ENCODE data around the gene PPAN.

PPAN gene

GRCh38 chr19:10106100-10106936 is at the start of gene PPAN:
PPAN (plus strand) TSS chr19:10106362; CDS start chr19:10106395, 33 bp downstream.
- DNase-seq: peak; percentile 98

- DNase-seq: no peak
These were observed 44.3 kb upstream of the PPAN start for GRCh38 chr19:10061717-10062310.

- no peak for DNase-seq
These were observed 38.0 kb upstream of the PPAN start for GRCh38 chr19:10068205-10068604.

DNA sequence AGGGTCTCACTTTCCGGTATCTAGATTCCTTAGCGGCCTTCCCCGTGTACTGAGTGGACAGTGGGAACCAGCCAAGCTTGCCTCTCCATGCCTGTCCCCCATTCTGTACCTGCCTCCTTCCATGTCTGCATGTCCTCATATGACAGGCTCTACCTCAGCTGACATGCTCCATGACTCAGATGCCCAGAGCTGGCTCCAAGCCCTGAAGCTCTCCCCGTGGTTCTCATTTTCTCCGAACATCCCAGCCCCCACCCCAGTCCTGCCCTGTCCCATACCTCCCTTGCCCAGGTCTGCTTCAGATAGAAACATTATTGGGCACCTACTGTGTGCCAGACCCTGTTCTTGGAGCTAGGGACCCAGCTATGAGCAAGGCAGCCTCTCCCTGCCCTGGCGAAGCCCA is 37.1 kb upstream of the PPAN start:
- no peak for DNase-seq

- DNase-seq: no peak
These were observed 35.3 kb upstream of the PPAN start for GRCh38 chr19:10070730-10071446.

DNA sequence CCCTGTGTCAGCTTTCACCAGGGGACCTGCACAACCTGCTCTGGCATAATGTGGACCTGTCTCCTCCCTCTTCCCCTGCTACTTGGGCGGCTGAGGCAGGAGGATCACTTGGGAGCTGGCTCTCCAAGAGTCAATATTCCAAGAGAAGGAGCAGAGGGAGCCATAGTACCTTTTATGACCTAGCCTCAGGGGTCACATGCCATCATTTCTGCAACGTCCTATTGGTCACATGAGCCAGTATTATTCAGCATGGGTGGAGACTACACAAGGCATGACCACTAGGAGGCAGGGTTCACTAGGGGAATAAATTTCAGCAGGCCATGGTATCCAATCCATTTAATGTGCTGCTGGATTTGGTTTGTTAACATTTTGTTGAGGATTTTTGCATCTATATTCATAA is 32.0 kb upstream of the PPAN start:
- DNase-seq: peak; percentile 59

- DNase-seq: no peak
These were observed 29.6 kb upstream of the PPAN start for GRCh38 chr19:10076535-10076934.

- no peak for DNase-seq
These were observed 27.8 kb upstream of the PPAN start for GRCh38 chr19:10078329-10078728.

GRCh38 chr19:10079031-10079453 is 27.1 kb upstream of the PPAN start:
- DNase-seq: no peak

- no peak for DNase-seq
These were observed 22.3 kb upstream of the PPAN start for GRCh38 chr19:10083911-10084310.

DNA sequence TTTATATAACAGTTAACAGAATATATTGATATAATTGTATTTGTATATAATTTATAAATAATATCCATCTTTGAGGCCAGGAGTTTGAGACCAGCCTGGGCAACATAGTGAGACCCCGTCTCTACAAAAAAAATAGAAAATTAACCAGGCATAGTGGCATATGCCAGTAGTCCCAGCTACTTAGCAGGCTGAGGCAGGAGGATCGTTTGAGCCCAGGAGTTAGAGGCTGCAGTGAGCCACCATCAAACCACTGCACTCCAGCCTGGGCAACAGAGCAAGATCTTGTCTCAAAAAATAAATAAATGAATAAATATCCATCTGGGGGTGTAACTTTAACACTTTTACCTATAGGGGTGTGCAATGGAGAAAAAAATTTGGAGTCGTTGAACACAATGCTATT is 21.4 kb upstream of the PPAN start:
- no peak for DNase-seq

DNA sequence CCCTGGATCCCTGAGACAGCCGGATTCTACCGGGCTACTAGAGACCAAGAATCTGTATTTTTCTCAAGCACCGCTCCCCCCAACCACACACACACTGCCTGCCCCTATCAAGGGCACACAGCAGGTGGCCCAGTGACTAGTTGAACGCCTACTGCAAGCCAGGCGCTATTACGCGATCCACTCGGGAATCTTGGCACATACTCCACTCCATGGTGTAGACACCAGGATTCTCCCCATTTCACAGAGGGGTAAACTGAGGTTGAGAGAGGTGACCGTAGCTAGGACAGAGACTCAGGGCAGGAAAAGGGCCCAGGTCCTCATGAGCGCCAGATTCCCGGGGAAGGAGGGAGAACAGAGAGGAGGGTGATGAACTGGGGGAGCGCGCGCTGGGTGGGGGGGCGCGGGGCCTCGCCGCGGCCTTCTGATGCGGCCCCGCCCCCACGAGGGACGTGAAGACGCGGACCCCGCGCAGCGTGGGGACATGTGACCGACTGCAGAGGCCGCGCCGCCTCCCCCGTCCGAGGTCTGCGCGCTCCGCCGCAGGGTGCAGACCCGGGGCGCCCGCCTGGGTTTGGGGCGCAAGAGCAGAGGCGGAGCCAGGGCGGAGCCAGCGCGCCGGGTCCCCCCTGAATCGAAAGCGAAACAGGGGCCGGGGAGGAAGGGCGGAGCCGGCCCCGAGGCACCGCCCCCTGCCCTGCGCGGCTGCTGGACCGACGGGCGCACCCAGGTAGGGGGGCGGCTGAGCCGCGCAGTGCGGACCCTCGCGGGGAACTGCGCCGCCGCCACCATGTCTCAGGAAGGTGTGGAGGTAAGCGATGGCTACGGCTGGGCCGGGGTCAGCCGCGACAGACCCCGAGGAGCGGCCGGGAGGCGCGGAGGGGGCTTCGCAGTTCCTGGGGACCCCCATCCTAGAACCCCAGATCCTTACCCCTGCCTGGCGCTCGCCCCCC is 20.2 kb upstream of the PPAN start, which contains the start of gene SHFL:
Gene SHFL, plus strand, starts transcription at position 677 of the 950 bp plus-strand sequence. Its CDS starts 111 bp downstream, at position 788.
- peak; percentile 48 for DNase-seq

- no peak for DNase-seq
These were observed 19.5 kb upstream of the PPAN start for GRCh38 chr19:10086591-10087192.

GRCh38 chr19:10087296-10088061 is 18.7 kb upstream of the PPAN start:
- no peak for DNase-seq

DNA sequence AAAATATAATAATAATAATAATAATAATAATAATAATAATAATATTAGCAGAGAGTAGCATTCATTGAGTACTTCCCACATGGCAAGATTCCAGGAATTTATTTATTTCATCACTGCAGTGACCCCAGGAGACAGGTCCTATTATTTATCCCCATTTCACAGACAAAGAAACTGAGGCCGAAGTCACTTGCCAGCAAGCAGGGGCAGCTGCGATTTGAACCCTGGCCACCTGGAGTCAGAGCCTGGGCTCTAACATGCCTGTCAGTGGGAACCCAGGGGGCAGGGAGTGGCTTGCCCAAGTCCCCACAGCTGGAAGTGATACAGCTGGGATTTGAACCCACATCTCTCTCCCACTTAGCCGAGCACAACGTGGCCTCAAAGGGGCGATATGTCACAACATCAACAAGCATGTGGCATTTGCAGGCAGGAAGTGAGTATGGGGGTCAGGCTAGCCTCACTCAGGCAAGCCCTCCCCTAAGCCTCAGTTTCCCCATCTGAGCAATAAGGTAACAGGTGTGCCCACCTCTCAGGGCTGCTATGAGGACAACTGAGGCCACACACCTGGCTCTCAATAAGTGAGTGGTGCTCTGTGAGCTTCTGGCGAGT is 17.1 kb upstream of the PPAN start:
- no peak for DNase-seq

DNA sequence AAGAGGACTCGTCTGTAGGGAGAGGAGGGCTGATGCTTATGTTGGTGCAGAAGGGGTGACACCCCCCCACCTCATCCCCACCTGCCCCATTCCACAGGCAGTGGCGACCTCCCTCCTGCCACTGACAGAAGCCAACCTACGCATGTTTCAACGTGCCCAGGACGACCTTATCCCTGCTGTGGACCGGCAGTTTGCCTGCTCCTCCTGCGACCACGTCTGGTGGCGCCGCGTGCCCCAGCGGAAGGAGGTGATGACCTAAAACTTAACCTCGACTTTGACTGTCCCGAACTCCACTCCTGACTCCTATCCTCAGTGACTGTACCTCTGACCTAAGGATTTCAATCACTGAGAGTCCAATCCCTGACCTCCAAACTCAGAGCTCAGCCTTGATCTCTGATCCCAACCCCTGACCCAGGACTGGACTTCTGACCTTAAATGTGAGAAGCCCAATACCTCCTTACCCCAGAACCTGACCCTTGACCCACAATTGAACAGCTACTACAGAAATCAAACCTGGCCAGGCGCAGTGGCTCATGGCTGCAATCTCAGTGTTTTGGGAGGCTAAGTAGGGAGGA is 16.3 kb upstream of the PPAN start:
- DNase-seq: no peak

- DNase-seq: no peak
These were observed 14.8 kb upstream of the PPAN start for GRCh38 chr19:10091370-10091687.

GRCh38 chr19:10091895-10092641 is 14.1 kb upstream of the PPAN start:
- no peak for DNase-seq

DNA sequence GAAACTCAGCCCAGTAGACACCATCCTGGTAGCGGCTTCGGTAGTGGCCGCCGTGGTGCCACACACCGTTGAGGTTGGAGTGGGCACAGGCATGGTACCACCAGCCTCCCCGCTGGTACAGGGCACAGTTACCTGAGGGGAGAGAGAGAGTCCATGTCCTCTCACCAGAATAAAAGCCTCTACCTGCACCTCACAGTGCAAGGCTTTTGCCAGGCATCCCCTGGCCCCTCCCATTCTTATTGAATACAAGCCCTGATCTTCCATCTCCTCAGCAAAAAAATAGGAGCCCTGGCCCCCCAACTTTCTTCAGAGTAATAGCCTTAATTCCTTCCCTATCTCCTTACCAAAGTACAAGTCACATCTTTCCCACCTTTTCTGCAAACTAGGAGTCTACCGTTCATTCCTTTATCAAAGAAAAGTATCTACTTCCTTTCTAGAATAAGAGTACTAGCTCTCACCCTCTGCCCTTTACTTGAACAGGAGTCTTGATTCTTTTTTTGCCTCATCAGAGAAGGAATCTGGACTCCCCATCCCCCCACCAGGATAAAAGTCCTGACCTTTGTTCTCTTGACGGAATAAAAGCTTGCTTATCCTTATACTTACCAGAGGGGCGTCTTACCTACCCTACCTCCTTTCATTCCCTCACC is 13.4 kb upstream of the PPAN start:
- no peak for DNase-seq

Data from DMS53 (cell line).